Mesenchymal stem cell (in vitro differentiated cells and primary cell): ENCODE results near the gene TBC1D3. TPM values are rescaled to one million over a fixed set of nuclear protein-coding genes. Genes with fewer than 3 reads are reported as not detected.
"Not testable (repeated sequence)": the region's sequence is repeated elsewhere in the genome, so short reads cannot be mapped to it uniquely, and the experiment has no call there.

Experiments
- DNase-seq: peaks from one replicate; pipeline ENCODE4 v3.0.0-alpha.2; 2013
- H2AFZ ChIP-seq: one replicate; pipeline ENCODE4 v1.6.1; 2013; ENCODE audit warnings: low read depth, mild to moderate bottlenecking, control low read depth, inconsistent platforms, low read length, moderate library complexity
- H2AK5ac ChIP-seq: 2 replicates; pipeline ENCODE4 v1.6.1; 2013; ENCODE audit warnings: low read length, moderate library complexity, mild to moderate bottlenecking, inconsistent platforms; ENCODE audit not compliant: severe bottlenecking
- H2BK120ac ChIP-seq: one replicate; pipeline ENCODE4 v1.6.1; 2013; ENCODE audit warnings: low read depth, mild to moderate bottlenecking, inconsistent platforms, low read length, moderate library complexity
- H2BK12ac ChIP-seq, 2 experiments: one replicate each; pipeline ENCODE4 v1.6.1; 2013; ENCODE audit warnings: inconsistent platforms in 2 of 2, low read length in 2 of 2, mild to moderate bottlenecking in 2 of 2, moderate library complexity in 2 of 2, control low read depth in 1 of 2
- H2BK15ac ChIP-seq: one replicate; pipeline ENCODE4 v1.6.1; 2013; ENCODE audit warnings: mild to moderate bottlenecking, low read depth, inconsistent platforms; ENCODE audit not compliant: poor library complexity, severe bottlenecking
- H2BK5ac ChIP-seq: 2 replicates; pipeline ENCODE4 v1.6.1; 2013; ENCODE audit warnings: low read depth, mild to moderate bottlenecking, low read length, control low read depth, inconsistent platforms; ENCODE audit not compliant: poor library complexity, severe bottlenecking
- H3K14ac ChIP-seq, 2 experiments: one replicate each; pipeline ENCODE4 v1.6.1; 2013; ENCODE audit warnings: inconsistent platforms in 2 of 2, low read length in 2 of 2, control low read depth in 1 of 2, mild to moderate bottlenecking in 1 of 2, moderate library complexity in 1 of 2
- H3K18ac ChIP-seq, 2 experiments: one replicate each; pipeline ENCODE4 v1.6.1; 2013; ENCODE audit warnings: inconsistent platforms in 2 of 2, low read length in 2 of 2, control low read depth in 1 of 2, low read depth in 1 of 2, mild to moderate bottlenecking in 1 of 2
- H3K23ac ChIP-seq, 2 experiments: one replicate each; pipeline ENCODE4 v1.6.1; 2013; ENCODE audit warnings: inconsistent platforms in 2 of 2, low read length in 2 of 2, mild to moderate bottlenecking in 2 of 2, moderate library complexity in 2 of 2, control low read depth in 1 of 2
- H3K27ac ChIP-seq: 2 replicates; pipeline ENCODE4 v1.5.1; 2013; ENCODE audit warnings: mild to moderate bottlenecking, moderate library complexity, low read length, control low read depth, inconsistent platforms; ENCODE audit not compliant: poor library complexity, severe bottlenecking
- H3K27me3 ChIP-seq, 2 experiments: 2 replicates each; pipeline versions ENCODE4 v1.6.1 to v1.7.0; 2013; ENCODE audit warnings: low read length in 2 of 2, mild to moderate bottlenecking in 2 of 2, moderate library complexity in 2 of 2, control low read depth in 1 of 2, inconsistent platforms in 1 of 2; ENCODE audit not compliant: control insufficient read depth in 1 of 2, insufficient read depth in 1 of 2
- H3K36me3 ChIP-seq, 2 experiments: 2 replicates each; pipeline versions ENCODE4 v1.6.1 to v1.7.0; 2013; ENCODE audit warnings: low read length in 2 of 2, control low read depth in 1 of 2, inconsistent platforms in 1 of 2, low read depth in 1 of 2, mild to moderate bottlenecking in 1 of 2; ENCODE audit not compliant: insufficient read depth in 2 of 2, control insufficient read depth in 1 of 2
- H3K4ac ChIP-seq, 2 experiments: one replicate each; pipeline ENCODE4 v1.6.1; 2013; ENCODE audit warnings: inconsistent platforms in 2 of 2, low read length in 2 of 2, mild to moderate bottlenecking in 2 of 2, moderate library complexity in 2 of 2, control low read depth in 1 of 2, low read depth in 1 of 2
- H3K4me1 ChIP-seq: 2 replicates; pipeline ENCODE4 v1.6.1; 2013; ENCODE audit warnings: low read depth, low read length, control low read depth; ENCODE audit not compliant: control insufficient read depth, insufficient read depth
- H3K4me2 ChIP-seq: 2 replicates; pipeline ENCODE4 v1.6.1; 2013; ENCODE audit warnings: low read length, mild to moderate bottlenecking, inconsistent platforms; ENCODE audit not compliant: poor library complexity, severe bottlenecking
- H3K4me3 ChIP-seq, 2 experiments: 2 replicates each; pipeline versions ENCODE4 v1.5.1 to v1.7.0; 2013; ENCODE audit warnings: low read length in 2 of 2, mild to moderate bottlenecking in 2 of 2, control low read depth in 1 of 2, low read depth in 1 of 2; ENCODE audit not compliant: insufficient read depth in 1 of 2
- H3K79me1 ChIP-seq: replicated peaks from 2 replicates; pipeline ENCODE4 v1.6.1; 2013; ENCODE audit warnings: mild to moderate bottlenecking, control low read depth, low read length, inconsistent platforms; ENCODE audit not compliant: poor library complexity, severe bottlenecking
- H3K9ac ChIP-seq: 2 replicates; pipeline ENCODE4 v1.7.0; 2013; ENCODE audit warnings: mild to moderate bottlenecking, low read length, moderate library complexity
- H3K9me3 ChIP-seq: 2 replicates; pipeline ENCODE4 v1.7.0; 2013; ENCODE audit warnings: mild to moderate bottlenecking, low read length; ENCODE audit not compliant: control insufficient read depth
- H4K8ac ChIP-seq: one replicate; pipeline ENCODE4 v1.6.1; 2013; ENCODE audit warnings: inconsistent platforms, mild to moderate bottlenecking, low read length, moderate library complexity
- H4K91ac ChIP-seq: one replicate; pipeline ENCODE4 v1.6.1; 2013; ENCODE audit warnings: mild to moderate bottlenecking, low read length, inconsistent platforms
- WGBS: methylation state at CpG from one replicate; pipeline ENCODE4 v1.1.7; 2013; ENCODE audit warnings: mixed read lengths; 5-methylcytosine and 5-hydroxymethylcytosine counted together
- small RNA-seq: library from polyadenylated mRNA; stranded (forward); fragments of <200 nt; extraction: miRNeasy Mini kit (QIAGEN cat#:217004); gene quantifications from one replicate; pipeline ENCODE3, GENCODE V24; 2013; ENCODE audit warnings: low read depth

Gene TBC1D3

DNA sequence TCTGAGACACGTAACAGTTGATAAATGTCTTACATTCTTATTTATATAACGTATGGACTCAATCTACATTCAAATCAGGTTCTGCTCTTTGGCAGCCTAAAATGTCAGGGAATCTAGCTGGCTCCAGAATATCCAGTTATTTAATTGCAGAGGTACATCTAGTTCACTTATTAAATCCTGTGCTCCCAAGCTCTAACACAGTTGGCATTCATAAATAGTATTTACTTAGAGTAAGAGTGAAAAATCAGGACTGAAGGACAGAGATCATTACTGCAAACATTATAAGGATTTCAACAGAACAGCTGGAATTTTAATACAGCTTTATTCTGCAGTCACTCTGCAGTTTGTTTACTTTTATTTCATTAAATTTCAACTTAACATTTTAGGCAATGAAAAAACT lies 7.9 kb upstream of the TBC1D3 start:
- H3K27me3 ChIP-seq, H3K4me3 ChIP-seq, H3K27ac ChIP-seq, H3K23ac ChIP-seq, H3K18ac ChIP-seq, H2BK12ac ChIP-seq, H2BK120ac ChIP-seq, H2BK15ac ChIP-seq, H3K79me1 ChIP-seq, H2AK5ac ChIP-seq, H3K4ac ChIP-seq, H3K9ac ChIP-seq, H3K14ac ChIP-seq, H3K4me2 ChIP-seq, H3K9me3 ChIP-seq, H2BK5ac ChIP-seq, DNase-seq, H3K4me1 ChIP-seq, H4K91ac ChIP-seq, H3K36me3 ChIP-seq, H2AFZ ChIP-seq, H4K8ac ChIP-seq: not testable (repeated sequence)
- no CpG with 5 or more reads among the region's 2 CpGs for WGBS

DNA sequence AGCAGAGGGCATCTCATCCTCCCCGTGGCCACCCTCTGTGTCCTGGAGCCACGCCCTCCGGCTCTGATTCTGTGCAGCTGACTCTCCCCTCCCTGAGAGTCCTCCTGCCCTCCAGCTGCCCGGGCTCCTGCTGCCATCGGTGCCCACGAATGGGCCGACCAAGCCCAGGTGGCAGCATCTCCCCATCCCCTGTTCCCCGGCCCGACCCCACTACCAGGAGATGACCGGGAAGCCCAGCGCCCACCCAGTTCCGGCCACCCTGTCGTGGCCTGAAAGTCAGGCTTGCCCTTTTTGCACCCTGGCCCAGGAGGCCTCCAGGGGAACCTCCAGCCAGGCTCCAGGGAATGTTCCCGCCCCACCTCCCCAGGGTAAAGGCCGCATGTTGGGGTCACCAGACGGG lies 57.5 kb downstream of the TBC1D3 start:
- not testable (repeated sequence) for H2BK5ac ChIP-seq, H3K4me3 ChIP-seq, H3K36me3 ChIP-seq, H3K27ac ChIP-seq, H2AK5ac ChIP-seq, H4K91ac ChIP-seq, H3K27me3 ChIP-seq, H3K9me3 ChIP-seq, H2AFZ ChIP-seq, H3K14ac ChIP-seq, H3K4me1 ChIP-seq, H3K23ac ChIP-seq, H2BK15ac ChIP-seq, H3K18ac ChIP-seq, H3K79me1 ChIP-seq, H4K8ac ChIP-seq, DNase-seq, H2BK120ac ChIP-seq, H3K9ac ChIP-seq, H3K4me2 ChIP-seq, H2BK12ac ChIP-seq, H3K4ac ChIP-seq
- no CpG with 5 or more reads among the region's 16 CpGs for WGBS

Small RNA genes within 50 kb of the gene (small RNA-seq; reads per million reads assigned to genes)
- not detected for gene RF00019
- not detected for gene RNA5SP526
